ENCODE results near the gene CCL20. TPM values are rescaled to one million over a fixed set of nuclear protein-coding genes. Genes with fewer than 3 reads are reported as not detected.

The CCL20 gene
- total and polyA plus RNA-seq, 2 of the 13 experiments (the other 11 are each of a cell fraction or from before 2014, with no cell fraction given): 223 to 903 TPM

DNA sequence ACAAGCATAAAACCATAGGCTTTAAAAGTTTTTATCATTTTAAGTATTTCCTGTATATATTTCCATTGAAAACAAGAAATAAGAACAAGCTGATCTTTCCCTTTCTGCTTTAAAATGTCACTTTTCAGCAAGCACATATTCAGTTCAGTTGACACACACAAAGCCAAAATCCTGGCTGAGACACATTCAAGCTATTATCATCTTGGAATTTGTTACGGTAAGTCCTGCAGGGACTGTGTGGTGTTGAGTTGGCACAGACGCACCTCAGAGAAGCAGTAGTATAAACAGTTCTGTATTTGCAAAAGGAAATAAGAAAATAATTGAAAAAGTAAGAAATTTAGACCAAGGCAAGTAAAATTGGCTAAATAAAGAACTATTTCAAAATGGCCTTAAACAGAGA, 47.4 kb downstream of the CCL20 start:
- FAIRE-seq: no peak
- CTCF ChIA-PET (ENCODE audit: low intra/inter-chr PET ratio, low total read pairs): no interaction called here
- WGBS (ENCODE audit: low lambda C conversion rate): 93% methylated on average over 2 of the region's 2 CpGs

DNA sequence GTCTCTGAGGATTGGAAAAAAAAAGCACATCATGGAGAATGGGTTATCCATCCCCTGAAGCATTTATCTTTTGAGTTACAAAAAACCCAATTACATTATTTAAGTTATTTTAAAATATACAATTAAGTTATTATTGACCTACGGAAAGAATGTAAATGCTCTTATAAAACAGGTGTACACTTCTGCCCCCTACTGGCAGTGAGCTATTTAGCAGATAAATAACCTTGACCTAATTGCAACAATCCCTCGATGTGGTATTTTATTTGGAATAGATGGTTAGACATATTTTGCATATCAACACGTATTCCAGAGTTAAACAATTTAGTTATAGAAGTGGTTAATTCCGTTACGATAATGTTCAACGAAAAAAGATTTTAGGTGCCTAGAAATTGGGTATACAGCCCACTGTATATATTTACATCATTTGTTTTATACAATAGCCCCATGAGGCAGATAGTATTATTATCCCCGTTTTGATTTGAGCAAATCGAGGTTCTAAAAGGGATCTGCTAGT, 48.6 kb downstream of the CCL20 start:
- peak; percentile 71 for FAIRE-seq
- ChIA-PET POLR2A (interaction anchor here (1.0 to 2.0 kb wide), 4 partner anchors 41 to 49 kb away, joined by 3 to 18 read pairs (median 11); partner anchors contain the start of gene CCL20), CTCF (ENCODE audit: low intra/inter-chr PET ratio, low total read pairs) (interaction anchor here (0.7 to 2.2 kb wide), 7 partner anchors 22 to 122 kb away, joined by 3 to 17 read pairs (median 6); partner anchors contain the start of gene CCL20)
- BruUV-seq (replicated peaks): no TSS peak
- Histone ChIP-seq H3K27me3 (ENCODE audit: control insufficient read depth in 1 of 2, insufficient read depth in 2 of 2, low read length in 2 of 2) (peaks cover 4 to 30% of the 10 kb centered on the region in 2 experiments; a peak in 4 of 5 replicates), H3K27ac (ENCODE audit: extremely low read length, insufficient read depth, low read length) (no peak overlapping the region), H3K36me3 (replicated peaks in 1 of 2; ENCODE audit: control insufficient read depth in 1 of 2, insufficient read depth in 2 of 2, low read length in 2 of 2) (no peaks in the 10 kb centered on the region), H3K9ac (ENCODE audit: insufficient read depth, low read depth, low read length) (no peak overlapping the region), H3K4me1 (ENCODE audit: insufficient read depth, low read length) (peaks cover 33% of the 10 kb centered on the region), H3K4me2 (ENCODE audit: low read depth, low read length) (peak overlapping the region; percentile 67), H3K79me2 (ENCODE audit: insufficient read depth, low read length) (no peaks in the 10 kb centered on the region), H4K20me1 (ENCODE audit: insufficient read depth, low read length) (no peaks in the 10 kb centered on the region), H2AFZ (ENCODE audit: low read length) (no peak overlapping the region), H3K4me3 (replicated peaks in 1 of 3; ENCODE audit: insufficient read depth in 1 of 3, low read depth in 2 of 3, low read length in 3 of 3) (peak overlapping the region in 1 of 3 experiments; percentile 27; a peak in 2 of 6 replicates), H3K9me3 (ENCODE audit: low read length) (no peaks in the 10 kb centered on the region)
- no peak for ATAC-seq
- intact Hi-C loops (cut with micrococcal nuclease; ENCODE audit: unreplicated experiment): loop anchor here (1.0 kb wide), 4 partner anchors 44 to 204 kb away; partner anchors contain the start of gene CCL20
- 3% methylated on average over 8 of the region's 8 CpGs for WGBS (ENCODE audit: low lambda C conversion rate)
- peak; percentile 65 for DNase-seq (ENCODE audit: low spot score)
- in situ Hi-C loops (cut with HindIII; ENCODE audit: extremely low pct_ligation_motif_present, low pct_unique_long_range_greater_than_20kb): loop anchor here (5.0 kb wide), 1 partner anchor 95 kb away; no protein-coding TSS in a partner anchor
- TF ChIP-seq ZNF780A (CRISPR knock-in tag; IDR thresholded peaks at IDR 0.05) (0 out of 2 replicates have a peak, but pooled peaks have one; percentile 8), DPF2 (CRISPR knock-in tag; IDR thresholded peaks at IDR 0.05; ENCODE audit: borderline replicate concordance, low read depth) (no peak), STAG1 (CRISPR knock-in tag; IDR thresholded peaks at IDR 0.05) (peak; percentile 73), SMC3 (IDR thresholded peaks at IDR 0.05; ENCODE audit: low read length) (peak; percentile 74), DNMT1 (CRISPR knock-in tag; IDR thresholded peaks at IDR 0.05) (no peak), MBD4 (IDR thresholded peaks at IDR 0.05; ENCODE audit: borderline replicate concordance, low read length) (0 out of 2 replicates have a peak, but pooled peaks have one; percentile 29), ZKSCAN8 (CRISPR knock-in tag; IDR thresholded peaks at IDR 0.05; ENCODE audit: borderline replicate concordance) (no peak), AGO1 (IDR thresholded peaks at IDR 0.05; ENCODE audit: low read depth, low read length, poor library complexity, severe bottlenecking) (no peak)
- TF ChIP-seq, protein P1, sequence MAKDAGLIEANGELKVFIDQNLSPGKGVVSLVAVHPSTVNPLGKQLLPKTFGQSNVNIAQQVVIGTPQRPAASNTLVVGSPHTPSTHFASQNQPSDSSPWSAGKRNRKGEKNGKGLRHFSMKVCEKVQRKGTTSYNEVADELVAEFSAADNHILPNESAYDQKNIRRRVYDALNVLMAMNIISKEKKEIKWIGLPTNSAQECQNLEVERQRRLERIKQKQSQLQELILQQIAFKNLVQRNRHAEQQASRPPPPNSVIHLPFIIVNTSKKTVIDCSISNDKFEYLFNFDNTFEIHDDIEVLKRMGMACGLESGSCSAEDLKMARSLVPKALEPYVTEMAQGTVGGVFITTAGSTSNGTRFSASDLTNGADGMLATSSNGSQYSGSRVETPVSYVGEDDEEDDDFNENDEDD (CRISPR knock-in tag; IDR thresholded peaks at IDR 0.05; ENCODE audit: borderline replicate concordance): no peak
- TF ChIP-seq, protein P2, sequence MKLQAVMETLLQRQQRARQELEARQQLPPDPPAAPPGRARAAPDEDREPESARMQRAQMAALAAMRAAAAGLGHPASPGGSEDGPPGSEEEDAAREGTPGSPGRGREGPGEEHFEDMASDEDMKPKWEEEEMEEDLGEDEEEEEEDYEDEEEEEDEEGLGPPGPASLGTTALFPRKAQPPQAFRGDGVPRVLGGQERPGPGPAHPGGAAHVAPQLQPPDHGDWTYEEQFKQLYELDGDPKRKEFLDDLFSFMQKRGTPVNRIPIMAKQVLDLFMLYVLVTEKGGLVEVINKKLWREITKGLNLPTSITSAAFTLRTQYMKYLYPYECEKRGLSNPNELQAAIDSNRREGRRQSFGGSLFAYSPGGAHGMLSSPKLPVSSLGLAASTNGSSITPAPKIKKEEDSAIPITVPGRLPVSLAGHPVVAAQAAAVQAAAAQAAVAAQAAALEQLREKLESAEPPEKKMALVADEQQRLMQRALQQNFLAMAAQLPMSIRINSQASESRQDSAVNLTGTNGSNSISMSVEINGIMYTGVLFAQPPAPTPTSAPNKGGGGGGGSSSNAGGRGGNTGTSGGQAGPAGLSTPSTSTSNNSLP (IDR thresholded peaks at IDR 0.05; ENCODE audit: low read depth, low read length): peak; percentile 91

More for the DNA sequence above, 47.4 kb downstream of the CCL20 start:
- no peak overlapping the region for H3K27ac ChIP-seq (ENCODE audit: extremely low read length, insufficient read depth, low read length)
- H3K79me2 ChIP-seq (ENCODE audit: insufficient read depth, low read length): no peaks in the 10 kb centered on the region
- no peak for ATAC-seq
- no peak overlapping the region for H2AFZ ChIP-seq (ENCODE audit: low read length)
- H3K4me1 ChIP-seq (ENCODE audit: insufficient read depth, low read length): peaks cover 45% of the 10 kb centered on the region
- H3K36me3 ChIP-seq (replicated peaks in 1 of 2; ENCODE audit: control insufficient read depth in 1 of 2, insufficient read depth in 2 of 2, low read length in 2 of 2): no peaks in the 10 kb centered on the region
- TF ChIP-seq ZNF232 (CRISPR knock-in tag; IDR thresholded peaks at IDR 0.05; ENCODE audit: borderline replicate concordance): no peak
- TF ChIP-seq, protein P3, sequence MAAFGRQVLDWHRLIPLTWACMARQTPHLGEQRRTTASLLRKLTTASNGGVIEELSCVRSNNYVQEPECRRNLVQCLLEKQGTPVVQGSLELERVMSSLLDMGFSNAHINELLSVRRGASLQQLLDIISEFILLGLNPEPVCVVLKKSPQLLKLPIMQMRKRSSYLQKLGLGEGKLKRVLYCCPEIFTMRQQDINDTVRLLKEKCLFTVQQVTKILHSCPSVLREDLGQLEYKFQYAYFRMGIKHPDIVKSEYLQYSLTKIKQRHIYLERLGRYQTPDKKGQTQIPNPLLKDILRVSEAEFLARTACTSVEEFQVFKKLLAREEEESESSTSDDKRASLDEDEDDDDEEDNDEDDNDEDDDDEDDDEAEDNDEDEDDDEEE (CRISPR knock-in tag; IDR thresholded peaks at IDR 0.05): no peak
- no peak for TF ChIP-seq ZNF891 (CRISPR knock-in tag; IDR thresholded peaks at IDR 0.05)
- no peak for TF ChIP-seq ZEB1 (IDR thresholded peaks at IDR 0.05; ENCODE audit: insufficient replicate concordance, low read depth)
- no peak for TF ChIP-seq SSRP1 (CRISPR knock-in tag; IDR thresholded peaks at IDR 0.05)
- no peaks in the 10 kb centered on the region for H4K20me1 ChIP-seq (ENCODE audit: insufficient read depth, low read length)
- intact Hi-C loops (cut with micrococcal nuclease; ENCODE audit: unreplicated experiment) (no loop called here), in situ Hi-C loops (cut with HindIII; ENCODE audit: extremely low pct_ligation_motif_present, low pct_unique_long_range_greater_than_20kb) (loop anchor here (5.0 kb wide), 1 partner anchor 94 kb away; no protein-coding TSS in a partner anchor)
- H3K4me2 ChIP-seq (ENCODE audit: low read depth, low read length): no peak overlapping the region
- POLR2A ChIA-PET: interaction anchor here (1.1 to 1.2 kb wide), 2 partner anchors 42 to 47 kb away, joined by 3 to 7 read pairs; partner anchors contain the start of gene CCL20
- H3K4me3 ChIP-seq (replicated peaks in 1 of 3; ENCODE audit: insufficient read depth in 1 of 3, low read depth in 2 of 3, low read length in 3 of 3): no peak overlapping the region
- H3K27me3 ChIP-seq (ENCODE audit: control insufficient read depth in 1 of 2, insufficient read depth in 2 of 2, low read length in 2 of 2): peaks cover 3 to 20% of the 10 kb centered on the region in 2 experiments; a peak in 4 of 5 replicates
- no peak for DNase-seq (ENCODE audit: low spot score)
- BruUV-seq (replicated peaks): no TSS peak
- no peaks in the 10 kb centered on the region for H3K9me3 ChIP-seq (ENCODE audit: low read length)
- no peak overlapping the region for H3K9ac ChIP-seq (ENCODE audit: insufficient read depth, low read depth, low read length)
